HG03280 (cell line): ENCODE data around the gene PKD2.
"Not testable (repeated sequence)": the region's sequence is repeated elsewhere in the genome, so short reads cannot be mapped to it uniquely, and the experiment has no call there.

Experiments used
- ATAC-seq: cut with Tn5 transposase; IDR thresholded peaks from one replicate; pipeline ENCODE4 v1.9.1; 2021; ENCODE audit warnings: mild to moderate bottlenecking, moderate library complexity; ENCODE audit not compliant: unreplicated experiment

PKD2 gene

DNA sequence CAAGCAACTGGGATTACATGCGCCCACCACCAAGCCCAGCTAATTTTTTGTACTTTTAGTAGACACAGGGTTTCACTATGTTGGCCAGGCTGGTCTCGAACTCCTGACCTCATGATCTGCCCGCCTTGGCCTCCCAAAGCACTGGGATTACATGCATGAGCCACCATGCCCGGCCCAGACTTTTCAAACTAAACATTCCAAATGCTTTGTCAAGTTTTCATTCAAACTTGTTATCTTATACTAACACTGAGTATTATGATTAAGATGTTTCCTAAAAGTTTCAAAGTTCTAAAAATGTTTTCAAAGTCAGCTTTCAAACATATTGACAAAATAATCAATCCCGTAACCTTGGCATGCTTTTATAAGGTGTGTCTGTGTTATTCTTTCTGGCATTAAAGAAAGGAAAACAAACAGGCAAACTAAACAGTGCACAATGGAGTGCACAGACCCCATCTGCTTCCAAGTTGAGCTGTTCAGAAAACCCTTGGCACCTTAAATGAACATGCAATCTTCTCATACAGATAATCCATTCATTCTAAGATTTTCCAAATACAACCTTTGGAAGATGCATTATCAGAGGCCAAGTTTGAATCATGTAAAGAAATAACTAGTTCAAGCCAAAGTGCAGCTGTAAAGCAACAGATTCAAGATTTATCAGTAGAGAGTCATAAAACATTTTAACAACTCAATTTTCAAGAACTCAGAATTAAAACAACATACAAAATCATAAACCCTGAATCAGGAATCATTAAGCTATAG, 101.9 kb downstream of the PKD2 start:
- ATAC-seq, result no peak

GRCh38 chr4:88110826-88111225, 103.4 kb downstream of the PKD2 start:
- ATAC-seq, result no peak

GRCh38 chr4:88112856-88113255, 105.4 kb downstream of the PKD2 start:
- ATAC-seq, result no peak

GRCh38 chr4:88115587-88115986, 108.2 kb downstream of the PKD2 start:
- ATAC-seq, result no peak

- no peak for ATAC-seq
These were observed 112.5 kb downstream of the PKD2 start for GRCh38 chr4:88119943-88120342.

GRCh38 chr4:88122260-88122659, 114.8 kb downstream of the PKD2 start:
- not testable (repeated sequence) for ATAC-seq
